Memory B cell (primary cell): ENCODE data around the gene EPHA4.

Experiments used
- ATAC-seq: fragments of 150-1000 bp; cut with Tn5 transposase; 2 replicates; pipeline ENCODE4 v1.10.0; 2021; ENCODE audit warnings: low read depth, mild to moderate bottlenecking, moderate library complexity
- DNase-seq, 2 donors: peaks; one replicate each; pipeline ENCODE4 v3.0.0; 2022; ENCODE audit warnings: low spot score in 2 of 2
- H3K27ac Mint-ChIP-seq: one replicate; pipeline ENCODE4 v1.8.0; 2022; ENCODE audit warnings: mild to moderate bottlenecking, moderate library complexity, mixed read lengths
- H3K27me3 Mint-ChIP-seq: one replicate; pipeline ENCODE4 v1.8.0; 2022; ENCODE audit warnings: mixed read lengths
- H3K36me3 Mint-ChIP-seq: one replicate; pipeline ENCODE4 v1.8.0; 2022; ENCODE audit warnings: mild to moderate bottlenecking, mixed read lengths
- H3K4me1 Mint-ChIP-seq: one replicate; pipeline ENCODE4 v1.8.0; 2022; ENCODE audit warnings: mixed read lengths
- H3K4me3 Mint-ChIP-seq: one replicate; pipeline ENCODE4 v1.8.0; 2022; ENCODE audit warnings: mild to moderate bottlenecking, moderate library complexity, mixed read lengths
- H3K9me3 Mint-ChIP-seq: one replicate; pipeline ENCODE4 v1.8.0; 2022; ENCODE audit warnings: mixed read lengths

The EPHA4 gene

DNA sequence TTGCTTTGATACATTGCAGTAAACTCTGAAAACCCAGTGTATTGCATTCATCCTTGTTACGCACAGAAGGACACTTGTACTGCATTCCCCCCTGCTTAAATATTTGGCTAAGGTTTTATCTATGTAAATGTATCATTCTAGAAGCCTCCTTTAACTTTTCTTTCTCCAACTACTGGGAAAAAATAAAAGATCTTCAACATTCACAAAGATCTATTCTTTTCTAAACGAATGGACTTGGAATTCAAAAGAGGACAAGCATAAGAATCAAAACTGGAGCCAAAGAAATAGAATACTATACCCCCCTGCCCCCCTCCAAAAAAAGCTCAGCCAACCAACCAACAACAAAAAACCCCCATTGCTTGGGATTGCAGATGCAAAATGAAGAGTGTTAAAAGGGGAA is 136.9 kb downstream of the EPHA4 start:
- no peak overlapping the region for H3K27ac Mint-ChIP-seq
- no peak for DNase-seq
- H3K4me1 Mint-ChIP-seq = no peaks in the 10 kb centered on the region
- H3K36me3 Mint-ChIP-seq = peaks cover 13% of the 10 kb centered on the region
- no peaks in the 10 kb centered on the region for H3K27me3 Mint-ChIP-seq
- H3K4me3 Mint-ChIP-seq = no peak overlapping the region
- no peak for ATAC-seq
- no peaks in the 10 kb centered on the region for H3K9me3 Mint-ChIP-seq

GRCh38 chr2:221434142-221434541 is 138.0 kb downstream of the EPHA4 start:
- Mint-ChIP-seq H3K9me3 (no peaks in the 10 kb centered on the region), H3K4me1 (no peaks in the 10 kb centered on the region), H3K4me3 (no peak overlapping the region), H3K36me3 (peaks cover 13% of the 10 kb centered on the region), H3K27me3 (no peaks in the 10 kb centered on the region), H3K27ac (no peak overlapping the region)
- DNase-seq = no peak
- ATAC-seq = no peak

GRCh38 chr2:221431477-221431876 is 140.6 kb downstream of the EPHA4 start:
- H3K4me1 Mint-ChIP-seq = no peaks in the 10 kb centered on the region
- H3K27ac Mint-ChIP-seq = no peak overlapping the region
- ATAC-seq (no peak), DNase-seq (no peak)
- peaks cover 13% of the 10 kb centered on the region for H3K36me3 Mint-ChIP-seq
- H3K4me3 Mint-ChIP-seq = no peak overlapping the region
- H3K27me3 Mint-ChIP-seq = no peaks in the 10 kb centered on the region
- H3K9me3 Mint-ChIP-seq = no peaks in the 10 kb centered on the region

GRCh38 chr2:221429741-221430491 is 142.2 kb downstream of the EPHA4 start:
- no peak overlapping the region for H3K4me3 Mint-ChIP-seq
- ATAC-seq (no peak), DNase-seq (no peak)
- H3K9me3 Mint-ChIP-seq = no peaks in the 10 kb centered on the region
- peaks cover 18% of the 10 kb centered on the region for H3K36me3 Mint-ChIP-seq
- H3K27me3 Mint-ChIP-seq = no peaks in the 10 kb centered on the region
- H3K4me1 Mint-ChIP-seq = peaks cover 2% of the 10 kb centered on the region
- H3K27ac Mint-ChIP-seq = no peak overlapping the region

GRCh38 chr2:221428896-221429295 is 143.2 kb downstream of the EPHA4 start:
- DNase-seq (no peak), ATAC-seq (no peak)
- Mint-ChIP-seq H3K36me3 (peaks cover 15% of the 10 kb centered on the region), H3K27ac (no peak overlapping the region), H3K4me1 (peaks cover 2% of the 10 kb centered on the region), H3K9me3 (no peaks in the 10 kb centered on the region), H3K4me3 (no peak overlapping the region), H3K27me3 (no peaks in the 10 kb centered on the region)

- no peak for ATAC-seq
- no peak overlapping the region for H3K27ac Mint-ChIP-seq
- H3K9me3 Mint-ChIP-seq = no peaks in the 10 kb centered on the region
- peaks cover 12% of the 10 kb centered on the region for H3K36me3 Mint-ChIP-seq
- H3K4me1 Mint-ChIP-seq = peaks cover 2% of the 10 kb centered on the region
- no peak overlapping the region for H3K4me3 Mint-ChIP-seq
- no peaks in the 10 kb centered on the region for H3K27me3 Mint-ChIP-seq
- no peak for DNase-seq
These were observed 145.2 kb downstream of the EPHA4 start for GRCh38 chr2:221426929-221427328.

DNA sequence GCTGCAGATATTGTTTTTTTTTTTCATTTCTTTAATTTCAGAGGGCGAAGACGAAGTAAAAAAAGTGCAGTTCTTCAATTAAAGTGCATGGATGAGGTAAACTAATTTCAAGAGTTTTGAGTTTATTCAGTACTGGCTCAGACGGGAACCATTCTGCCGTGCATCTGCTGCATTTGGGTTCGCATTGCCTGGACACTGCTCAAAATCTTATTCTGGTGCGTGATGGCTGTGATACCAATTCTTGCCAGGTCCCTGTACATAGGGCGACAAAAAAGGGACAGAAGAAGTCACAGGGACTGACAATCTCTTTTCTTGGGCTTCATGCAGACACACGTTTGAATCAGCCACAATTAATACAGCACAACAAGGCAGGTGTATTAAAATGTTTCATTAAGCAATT is 146.2 kb downstream of the EPHA4 start:
- ATAC-seq (no peak), DNase-seq (no peak)
- Mint-ChIP-seq H3K4me1 (peaks cover 2% of the 10 kb centered on the region), H3K36me3 (peaks cover 12% of the 10 kb centered on the region), H3K9me3 (no peaks in the 10 kb centered on the region), H3K27ac (no peak overlapping the region), H3K4me3 (no peak overlapping the region), H3K27me3 (no peaks in the 10 kb centered on the region)

- no peak overlapping the region for H3K27ac Mint-ChIP-seq
- no peak for ATAC-seq
- H3K4me1 Mint-ChIP-seq = peaks cover 3% of the 10 kb centered on the region
- H3K36me3 Mint-ChIP-seq = peaks cover 12% of the 10 kb centered on the region
- no peaks in the 10 kb centered on the region for H3K27me3 Mint-ChIP-seq
- H3K4me3 Mint-ChIP-seq = no peak overlapping the region
- H3K9me3 Mint-ChIP-seq = no peaks in the 10 kb centered on the region
- no peak for DNase-seq
These were observed 146.8 kb downstream of the EPHA4 start for GRCh38 chr2:221425353-221425752.

DNA sequence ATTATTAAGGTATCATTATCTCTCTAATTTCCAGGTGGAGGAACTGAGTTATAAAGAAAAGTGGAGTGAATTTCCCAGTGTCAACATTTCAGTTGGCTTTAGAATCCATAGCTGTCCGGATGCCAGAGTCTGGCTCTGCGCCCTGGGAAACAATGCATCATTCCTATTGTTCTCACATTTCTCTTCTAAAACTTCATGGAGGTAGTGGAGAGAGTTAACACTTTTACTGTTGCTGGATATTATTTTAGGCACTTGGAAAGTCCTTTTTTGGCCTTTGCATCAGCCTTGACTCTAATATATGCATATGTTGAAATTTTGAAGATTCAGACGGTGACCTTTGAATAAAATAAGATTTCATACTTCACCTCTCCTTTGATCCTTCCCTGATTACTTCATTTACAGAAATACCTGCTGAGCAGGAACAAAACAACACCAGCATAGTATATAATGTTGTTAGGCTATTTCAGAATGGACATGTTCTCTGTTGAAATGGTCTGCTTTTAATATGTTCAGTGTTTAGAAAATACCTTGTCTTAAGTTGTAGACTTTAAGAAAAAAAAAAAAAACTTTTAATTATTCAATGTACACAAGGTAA is 148.8 kb downstream of the EPHA4 start:
- H3K9me3 Mint-ChIP-seq = no peaks in the 10 kb centered on the region
- no peak overlapping the region for H3K4me3 Mint-ChIP-seq
- DNase-seq = no peak
- peak overlapping the region; percentile 83 for H3K27ac Mint-ChIP-seq
- H3K27me3 Mint-ChIP-seq = no peaks in the 10 kb centered on the region
- peaks cover 11% of the 10 kb centered on the region for H3K36me3 Mint-ChIP-seq
- no peak for ATAC-seq
- peaks cover 11% of the 10 kb centered on the region for H3K4me1 Mint-ChIP-seq

GRCh38 chr2:221422516-221423209 is 149.4 kb downstream of the EPHA4 start:
- no peak overlapping the region for H3K4me3 Mint-ChIP-seq
- no peak for DNase-seq
- H3K27me3 Mint-ChIP-seq = no peaks in the 10 kb centered on the region
- peaks cover 11% of the 10 kb centered on the region for H3K36me3 Mint-ChIP-seq
- peak overlapping the region; percentile 83 for H3K27ac Mint-ChIP-seq
- peaks cover 11% of the 10 kb centered on the region for H3K4me1 Mint-ChIP-seq
- H3K9me3 Mint-ChIP-seq = no peaks in the 10 kb centered on the region
- no peak for ATAC-seq

DNA sequence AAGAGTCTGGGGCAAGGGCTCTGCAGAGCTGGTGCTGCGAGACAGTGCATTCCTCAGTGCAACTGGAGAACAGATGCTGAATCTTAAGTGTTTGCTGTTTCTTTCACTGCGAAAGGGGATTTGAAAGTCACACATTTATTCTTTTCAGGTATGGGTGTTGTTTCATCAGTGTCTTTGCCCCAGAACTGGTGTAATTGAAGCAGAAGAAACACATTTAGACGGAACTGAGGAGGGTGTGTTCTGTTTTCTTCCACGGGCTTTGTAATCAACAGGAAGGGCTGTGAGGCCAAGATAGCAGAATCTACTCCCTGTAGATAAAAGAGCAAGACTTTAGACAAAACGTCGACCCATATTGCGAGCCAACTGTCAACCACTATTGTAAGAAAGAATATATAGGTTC is 151.9 kb downstream of the EPHA4 start:
- Mint-ChIP-seq H3K4me1 (peaks cover 11% of the 10 kb centered on the region), H3K9me3 (no peaks in the 10 kb centered on the region), H3K4me3 (peak overlapping the region; percentile 19), H3K27ac (peak overlapping the region; percentile 83), H3K27me3 (no peaks in the 10 kb centered on the region), H3K36me3 (peaks cover 5% of the 10 kb centered on the region)
- DNase-seq (no peak), ATAC-seq (peak; percentile 70)

GRCh38 chr2:221415789-221416188 is 156.3 kb downstream of the EPHA4 start:
- Mint-ChIP-seq H3K27me3 (no peaks in the 10 kb centered on the region), H3K27ac (peak overlapping the region; percentile 31), H3K9me3 (no peaks in the 10 kb centered on the region), H3K4me1 (peaks cover 11% of the 10 kb centered on the region), H3K4me3 (no peak overlapping the region), H3K36me3 (no peaks in the 10 kb centered on the region)
- ATAC-seq = peak; percentile 46
- no peak for DNase-seq

DNA sequence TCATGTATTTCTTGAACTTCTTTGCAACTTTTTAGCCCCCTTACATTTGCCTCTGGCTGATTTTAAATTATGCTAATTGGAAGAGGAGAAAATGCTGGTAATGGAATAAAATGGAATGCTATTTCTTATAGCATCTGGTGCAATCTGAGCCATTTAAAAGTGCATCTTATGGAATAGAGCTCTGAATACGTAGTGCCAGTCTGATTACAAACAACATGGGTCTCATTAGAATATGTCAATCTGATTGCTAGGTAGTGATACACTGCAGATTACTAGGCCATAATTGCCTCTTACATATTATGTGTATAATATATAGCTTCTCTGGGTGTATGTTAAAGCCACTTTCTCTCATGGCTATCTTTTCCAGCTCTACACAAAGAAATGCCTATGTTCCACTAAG is 159.1 kb downstream of the EPHA4 start:
- Mint-ChIP-seq H3K27me3 (peaks cover 6% of the 10 kb centered on the region), H3K36me3 (peaks cover 4% of the 10 kb centered on the region), H3K4me1 (peaks cover 2% of the 10 kb centered on the region), H3K9me3 (peaks cover 2% of the 10 kb centered on the region), H3K27ac (no peak overlapping the region), H3K4me3 (no peak overlapping the region)
- no peak for ATAC-seq
- DNase-seq = no peak

DNA sequence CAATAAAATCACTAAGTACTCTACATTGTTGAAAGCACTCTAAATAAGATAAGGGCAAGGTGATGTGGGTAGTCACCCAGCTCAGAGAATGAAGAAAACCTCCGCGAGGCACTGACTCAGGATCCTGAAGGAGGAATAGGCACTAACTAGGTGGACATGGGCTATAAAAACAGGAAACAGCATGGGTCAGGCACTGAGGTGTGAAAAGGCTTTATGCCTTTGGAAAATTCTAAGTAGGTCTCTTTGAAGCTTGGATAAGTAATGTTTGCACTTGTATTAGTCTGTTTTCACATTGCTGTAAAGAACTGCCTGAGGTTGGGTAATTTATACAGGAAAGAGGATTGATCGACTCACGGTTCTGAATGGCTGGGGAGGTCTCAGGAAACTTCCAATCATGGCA is 161.6 kb downstream of the EPHA4 start:
- Mint-ChIP-seq H3K4me1 (peaks cover 3% of the 10 kb centered on the region), H3K27ac (no peak overlapping the region), H3K9me3 (peaks cover 10% of the 10 kb centered on the region), H3K27me3 (peaks cover 6% of the 10 kb centered on the region), H3K4me3 (no peak overlapping the region), H3K36me3 (peaks cover 4% of the 10 kb centered on the region)
- no peak for DNase-seq
- no peak for ATAC-seq
